GM21526 (cell line): ENCODE data around the gene HAUS7.

Experiments used
- ATAC-seq: cut with Tn5 transposase; IDR thresholded peaks from one replicate; pipeline ENCODE4 v1.9.1; 2021; ENCODE audit warnings: moderate library complexity; ENCODE audit not compliant: unreplicated experiment, low FRiP score

HAUS7 gene

DNA sequence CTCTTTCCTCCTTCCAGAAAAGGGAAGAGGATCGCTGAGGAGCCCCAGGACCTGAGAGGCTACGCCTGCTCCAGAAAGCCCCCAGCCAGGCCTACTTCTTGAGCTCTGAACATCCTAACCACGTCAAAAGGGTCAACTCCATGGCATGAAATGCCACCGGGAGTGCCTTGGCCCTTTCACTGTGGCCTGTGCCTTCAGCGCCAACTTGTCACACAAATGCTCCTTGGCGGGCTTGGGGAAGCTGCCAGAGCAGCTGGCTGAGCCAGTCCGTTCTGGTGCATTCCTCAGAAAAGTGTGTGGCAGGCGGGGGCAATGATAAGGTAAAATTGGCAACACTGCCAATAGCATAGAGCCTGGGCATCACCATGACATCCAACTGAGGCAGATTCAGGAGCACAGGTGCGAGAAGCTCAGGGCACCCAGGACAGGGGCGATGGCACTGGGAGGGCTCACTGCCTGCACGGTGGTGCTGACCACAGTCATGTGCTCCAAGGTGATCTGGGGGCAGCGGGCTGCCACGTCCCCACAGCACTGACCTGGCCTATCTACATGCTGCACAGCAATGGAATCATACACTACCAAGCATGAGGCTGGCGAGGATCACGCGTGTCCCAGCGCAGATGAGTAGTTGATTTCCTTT lies 12.4 kb downstream of the HAUS7 start:
- ATAC-seq: no peak

DNA sequence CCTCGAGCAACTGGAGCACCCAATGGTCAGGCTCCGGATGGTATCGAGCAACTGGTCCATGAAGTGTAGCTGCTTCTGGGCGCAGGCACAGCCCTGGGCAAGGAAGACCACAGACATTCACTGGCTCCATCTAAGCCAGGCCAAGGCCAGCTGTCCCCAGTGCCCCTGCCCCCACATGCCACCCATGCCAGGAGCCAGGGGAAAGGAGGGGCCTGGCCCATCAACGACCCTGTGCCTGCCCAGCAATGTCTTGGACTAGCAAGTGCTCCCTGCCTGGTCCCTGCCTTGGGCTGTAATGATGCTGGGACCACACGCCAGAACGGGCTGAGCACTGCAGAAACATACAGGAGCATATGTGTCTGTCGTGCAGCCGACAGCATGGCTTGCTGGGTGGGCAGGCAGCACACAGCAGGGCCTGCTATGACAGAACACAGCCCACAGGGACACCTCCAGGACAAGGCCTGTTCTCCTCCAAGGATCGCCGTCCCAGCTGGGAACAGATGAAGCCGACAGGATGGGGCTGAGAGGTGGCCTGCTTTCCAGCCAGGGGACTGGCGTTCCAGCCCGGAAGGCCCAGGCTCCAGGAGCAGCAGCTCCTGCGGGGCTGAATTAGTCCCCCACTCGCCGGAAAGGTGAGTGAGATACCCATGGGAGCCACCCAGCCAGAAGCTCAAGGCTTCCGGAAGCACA lies 13.1 kb downstream of the HAUS7 start:
- ATAC-seq: no peak

DNA sequence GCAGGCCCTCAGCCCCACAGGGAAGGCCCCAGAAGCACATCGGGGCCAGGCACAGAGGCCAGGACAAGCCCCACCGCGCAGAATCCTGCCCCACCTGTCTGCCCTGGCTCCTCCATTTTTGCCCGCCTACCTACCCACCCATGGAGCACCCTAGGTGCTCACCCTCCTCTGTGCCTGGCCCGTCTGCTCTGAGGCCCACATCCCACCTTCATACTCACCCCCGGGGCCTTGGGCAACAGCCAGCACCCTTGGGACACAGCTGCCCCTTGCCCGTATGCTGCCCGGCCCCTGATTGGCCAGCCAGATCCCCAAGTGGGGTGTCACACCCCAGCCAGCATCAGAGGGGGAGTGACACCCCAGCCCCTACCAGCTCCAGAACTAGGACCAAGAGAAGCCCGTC lies 13.7 kb downstream of the HAUS7 start:
- ATAC-seq: no peak

DNA sequence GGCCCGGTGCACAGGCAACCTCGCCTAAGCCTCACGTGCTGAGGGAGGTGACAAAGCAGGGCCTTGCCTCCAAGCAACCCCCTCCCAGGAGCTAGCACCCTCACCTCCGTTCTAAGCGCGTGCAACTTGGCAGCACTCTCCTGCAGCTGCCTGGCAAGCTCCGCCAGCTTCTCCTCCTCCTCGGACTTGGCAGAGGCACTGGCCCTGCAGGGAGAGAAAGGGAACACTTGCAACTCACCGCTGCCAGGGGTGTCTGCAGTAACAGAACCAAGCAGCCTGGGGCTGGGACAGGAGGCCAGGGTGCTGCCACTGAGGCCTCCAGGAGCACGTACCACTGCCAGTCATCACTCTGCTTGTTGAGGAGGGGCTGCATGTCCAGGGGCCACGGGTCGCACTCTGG lies 14.2 kb downstream of the HAUS7 start:
- ATAC-seq: no peak

DNA sequence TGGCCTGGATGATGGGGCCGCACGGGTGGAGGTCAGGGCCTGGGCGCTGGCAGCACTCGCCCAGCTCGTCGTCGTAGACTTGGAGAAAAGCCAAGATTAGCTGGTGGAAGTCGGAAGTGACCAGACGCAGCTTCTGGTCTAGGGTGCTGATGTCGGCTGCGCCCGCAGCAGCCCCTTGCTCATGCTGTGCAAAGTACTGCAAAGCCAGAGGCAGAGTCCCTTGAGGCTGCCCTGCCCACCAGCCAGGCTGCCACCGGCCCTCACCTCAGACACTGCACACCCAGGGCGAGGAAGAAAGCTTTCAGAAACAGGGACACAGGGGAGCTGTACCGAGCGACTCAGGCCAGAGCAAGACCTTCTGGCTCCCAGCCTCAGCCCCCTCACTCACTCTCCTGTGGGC lies 14.8 kb downstream of the HAUS7 start:
- ATAC-seq: no peak

DNA sequence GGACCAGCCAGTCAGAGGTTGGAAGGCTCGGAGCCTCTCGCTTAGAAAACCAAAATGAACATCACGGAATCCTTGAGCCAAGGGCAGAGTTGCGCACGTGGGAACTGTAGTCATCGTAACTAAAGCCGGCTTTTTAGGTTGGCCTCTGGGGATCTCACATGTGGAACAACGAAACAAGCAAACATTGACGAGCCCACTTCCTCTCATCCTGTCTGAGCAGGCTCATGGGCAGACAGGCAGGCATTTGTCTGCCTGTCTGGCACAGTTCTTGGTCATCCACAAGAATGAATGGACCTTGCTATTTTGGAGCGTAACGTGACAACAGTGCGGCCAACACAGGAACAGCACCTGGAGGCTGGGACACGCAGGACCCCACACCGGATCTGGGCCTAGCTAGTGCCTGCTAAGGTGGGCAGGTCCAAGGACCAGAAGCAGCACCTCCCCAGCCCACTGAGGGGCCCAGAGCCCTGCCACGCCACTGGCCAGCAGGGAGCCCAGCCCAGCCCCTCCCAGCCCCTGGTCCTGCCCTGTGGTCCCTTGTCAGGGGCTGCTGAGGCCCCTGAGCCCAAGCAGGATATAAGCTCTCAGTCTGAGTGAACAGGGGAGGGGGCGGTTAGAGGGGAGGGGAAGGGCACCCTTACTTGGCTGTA lies 15.3 kb downstream of the HAUS7 start:
- ATAC-seq: no peak

DNA sequence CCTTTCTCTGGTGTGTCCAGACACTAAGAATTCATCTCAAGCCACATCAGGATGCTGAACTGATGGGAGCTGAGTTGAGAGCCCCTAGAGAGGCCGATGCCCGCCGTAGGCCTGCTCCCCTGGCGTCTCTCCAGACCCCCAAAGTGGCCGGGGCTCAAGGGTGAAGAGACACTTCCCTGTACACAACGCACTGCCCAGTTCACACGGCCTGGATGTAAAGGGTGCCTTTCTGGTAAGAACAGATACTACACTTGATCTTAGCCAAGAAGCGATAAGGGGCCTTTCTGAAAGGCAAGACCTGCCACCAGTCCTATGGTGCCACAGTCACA lies 19.5 kb downstream of the HAUS7 start:
- ATAC-seq: no peak

DNA sequence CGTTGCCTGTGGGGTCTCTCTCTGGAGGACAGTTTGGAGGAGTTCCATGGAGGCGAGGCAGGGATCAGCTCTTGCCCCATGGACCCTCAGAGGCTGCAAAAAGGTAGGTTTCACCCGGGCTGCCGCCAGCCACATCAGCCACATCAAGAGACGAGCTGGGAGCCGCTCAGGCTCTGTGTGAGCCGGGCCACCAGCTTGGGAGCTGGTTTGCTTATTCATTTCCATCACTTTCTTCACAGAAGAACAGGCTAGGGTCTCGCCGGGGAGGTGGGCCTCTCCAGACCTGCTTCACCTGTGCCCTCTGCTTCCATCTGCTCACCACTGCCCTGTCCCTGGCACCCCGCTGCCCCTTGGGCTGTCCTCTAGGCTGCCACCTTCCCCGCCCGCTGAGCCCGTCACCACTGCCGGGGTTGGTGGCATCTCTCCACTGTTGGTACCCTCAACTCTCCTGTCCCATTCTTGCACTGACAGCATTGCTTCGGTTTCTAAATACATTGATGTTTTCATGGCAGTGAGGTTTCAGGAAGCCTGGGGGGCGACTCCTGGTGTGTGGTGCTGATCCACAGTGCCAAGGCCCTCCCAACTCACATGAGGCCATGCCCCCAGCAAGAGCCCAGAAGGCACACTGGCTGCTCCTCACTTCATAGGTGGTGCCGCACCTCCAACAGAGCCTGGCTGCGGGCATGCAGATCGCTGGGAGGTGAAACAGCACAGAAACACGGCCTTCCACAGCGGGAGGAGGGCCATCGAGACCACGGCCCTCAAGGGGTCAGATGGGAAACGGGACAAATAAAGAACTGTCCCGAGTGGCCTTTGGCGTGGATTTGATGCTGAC lies 20.0 kb downstream of the HAUS7 start:
- no peak for ATAC-seq

DNA sequence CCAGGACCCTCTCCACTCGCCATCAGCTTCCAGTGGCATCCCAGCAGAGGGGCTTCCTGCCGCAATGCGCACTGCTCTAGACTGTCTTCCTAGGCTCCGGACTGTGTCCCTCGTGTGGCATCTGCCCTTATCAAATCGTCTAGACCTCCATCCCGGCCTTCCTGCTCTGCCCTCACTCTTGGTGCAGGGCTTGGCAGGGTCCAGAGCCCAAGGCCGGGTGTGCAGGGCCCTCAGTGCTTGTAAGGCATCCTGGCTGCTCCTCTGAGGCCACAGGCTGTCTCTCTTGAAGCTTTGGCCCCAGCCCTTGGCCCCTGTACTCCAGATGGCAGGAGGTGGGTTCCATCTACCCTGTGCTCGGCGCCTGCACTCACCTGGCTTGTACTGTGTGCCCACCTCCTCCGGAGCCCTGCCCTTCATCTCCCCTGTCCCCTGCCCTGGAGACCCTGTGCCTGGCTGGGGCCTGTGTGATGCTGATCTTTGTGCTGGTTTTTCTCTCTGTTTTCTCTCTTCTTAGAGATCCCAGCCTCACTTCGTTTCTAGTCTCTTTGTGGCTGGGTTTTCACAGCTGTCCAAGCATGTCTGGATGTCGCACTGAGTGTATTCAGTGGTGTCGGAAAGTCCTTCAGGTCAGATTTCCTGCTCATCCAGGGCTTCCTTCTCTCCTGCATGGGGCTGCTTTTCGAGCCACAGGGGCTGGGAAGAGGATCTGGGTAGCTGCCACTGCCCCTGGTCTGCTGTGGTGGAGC lies 20.8 kb downstream of the HAUS7 start:
- ATAC-seq: no peak

DNA sequence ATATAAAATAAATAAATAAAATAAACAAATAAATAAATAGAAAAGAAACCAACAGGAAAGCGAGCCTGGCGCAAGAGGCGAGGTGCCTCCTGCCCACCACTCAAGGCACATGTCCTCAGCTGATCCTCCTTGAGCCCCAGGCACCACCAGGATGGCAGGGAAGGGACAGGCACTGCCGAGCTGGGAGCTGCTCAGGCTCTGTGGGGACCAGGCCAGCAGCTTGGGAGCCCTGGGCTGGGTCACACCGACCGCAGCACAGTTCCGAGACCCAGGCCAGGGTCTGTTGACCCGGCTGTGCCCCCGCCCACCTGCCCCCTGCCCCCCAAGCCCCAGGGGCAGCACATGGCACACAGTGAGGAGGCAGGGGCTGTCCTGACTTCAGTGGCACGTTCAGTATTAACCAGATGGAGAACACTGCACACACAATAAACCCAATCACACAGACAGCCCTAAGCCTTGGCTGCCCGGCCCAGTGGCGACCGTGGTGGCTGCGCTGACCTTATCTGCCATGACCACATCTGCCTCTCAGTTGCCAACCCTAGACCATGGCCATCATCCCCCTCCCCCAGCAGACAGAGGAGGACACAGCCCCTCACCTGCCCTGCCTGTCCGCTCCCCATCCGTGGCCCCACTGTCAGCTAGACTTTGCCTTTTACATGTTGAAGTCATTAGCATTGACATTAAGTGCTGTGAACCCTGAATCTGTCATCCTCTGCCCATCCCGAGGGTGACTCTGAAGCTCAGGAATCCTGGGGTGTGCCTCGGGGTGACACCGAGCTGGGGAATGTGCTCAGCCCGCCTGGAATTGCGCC lies 21.6 kb downstream of the HAUS7 start:
- ATAC-seq: no peak

DNA sequence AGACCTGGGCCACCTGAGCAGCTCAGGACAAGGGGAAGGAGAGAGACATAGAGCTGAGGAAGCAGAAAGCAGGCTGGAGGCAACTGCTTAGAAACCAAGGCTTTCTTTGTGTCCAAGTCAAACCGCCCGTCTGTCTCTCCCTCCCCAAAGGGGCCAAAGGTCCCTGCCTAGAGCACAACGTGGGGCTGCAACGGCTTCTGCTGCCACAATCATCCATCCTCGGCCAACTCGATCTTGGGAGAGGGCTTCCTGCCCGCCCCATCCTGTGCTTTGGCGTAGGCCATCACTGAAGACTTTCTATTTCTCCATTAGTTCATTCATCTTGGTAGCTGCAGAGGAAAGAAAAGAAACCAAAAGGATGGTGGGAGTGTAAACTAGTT lies 22.8 kb downstream of the HAUS7 start:
- ATAC-seq: no peak

DNA sequence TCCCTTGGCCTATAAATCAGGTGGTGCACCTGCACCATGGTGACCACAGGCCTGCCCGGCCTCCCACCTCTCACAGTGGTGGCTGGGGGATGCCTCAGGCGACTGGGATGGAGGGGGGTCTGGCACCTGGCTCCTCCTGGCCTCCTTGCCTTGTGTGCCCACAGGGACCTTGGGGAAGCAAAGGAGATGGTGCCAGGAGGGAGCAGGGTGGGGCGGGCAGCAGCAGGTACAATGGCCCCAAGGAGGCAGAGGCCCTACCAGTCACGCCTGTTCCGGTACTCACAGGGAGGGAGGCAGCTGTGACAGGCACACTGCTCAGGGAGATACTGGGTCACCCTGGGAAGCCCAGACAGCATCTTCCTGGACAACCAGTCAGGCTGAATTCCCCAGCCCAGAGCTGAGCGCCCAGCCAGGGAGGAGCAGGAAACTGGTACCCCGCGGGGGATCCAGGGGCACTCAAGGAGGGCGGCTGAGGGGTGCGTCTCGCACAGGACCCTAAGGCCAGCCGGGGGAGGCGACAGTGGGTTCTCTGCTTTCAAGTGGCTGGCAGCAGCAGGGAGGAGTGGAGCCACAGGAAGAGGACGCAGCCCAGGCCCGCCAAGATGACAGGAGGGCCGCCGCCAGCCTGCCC lies 23.3 kb downstream of the HAUS7 start:
- no peak for ATAC-seq

DNA sequence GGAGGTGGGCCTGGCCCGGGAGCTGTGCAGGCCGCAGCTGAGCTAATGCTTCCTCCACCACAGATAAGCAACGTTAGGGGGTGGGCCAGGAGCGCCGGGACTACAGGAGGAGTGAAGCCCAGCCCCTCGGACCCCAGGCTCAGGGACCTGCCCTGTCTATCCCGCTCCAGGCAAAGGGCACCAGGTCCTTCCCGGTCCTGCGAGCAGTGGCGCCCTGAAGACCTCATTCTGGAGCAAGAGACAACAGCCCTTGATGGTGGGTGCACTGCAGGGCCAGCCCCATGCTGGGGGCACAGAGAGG lies 23.8 kb downstream of the HAUS7 start:
- ATAC-seq: no peak

DNA sequence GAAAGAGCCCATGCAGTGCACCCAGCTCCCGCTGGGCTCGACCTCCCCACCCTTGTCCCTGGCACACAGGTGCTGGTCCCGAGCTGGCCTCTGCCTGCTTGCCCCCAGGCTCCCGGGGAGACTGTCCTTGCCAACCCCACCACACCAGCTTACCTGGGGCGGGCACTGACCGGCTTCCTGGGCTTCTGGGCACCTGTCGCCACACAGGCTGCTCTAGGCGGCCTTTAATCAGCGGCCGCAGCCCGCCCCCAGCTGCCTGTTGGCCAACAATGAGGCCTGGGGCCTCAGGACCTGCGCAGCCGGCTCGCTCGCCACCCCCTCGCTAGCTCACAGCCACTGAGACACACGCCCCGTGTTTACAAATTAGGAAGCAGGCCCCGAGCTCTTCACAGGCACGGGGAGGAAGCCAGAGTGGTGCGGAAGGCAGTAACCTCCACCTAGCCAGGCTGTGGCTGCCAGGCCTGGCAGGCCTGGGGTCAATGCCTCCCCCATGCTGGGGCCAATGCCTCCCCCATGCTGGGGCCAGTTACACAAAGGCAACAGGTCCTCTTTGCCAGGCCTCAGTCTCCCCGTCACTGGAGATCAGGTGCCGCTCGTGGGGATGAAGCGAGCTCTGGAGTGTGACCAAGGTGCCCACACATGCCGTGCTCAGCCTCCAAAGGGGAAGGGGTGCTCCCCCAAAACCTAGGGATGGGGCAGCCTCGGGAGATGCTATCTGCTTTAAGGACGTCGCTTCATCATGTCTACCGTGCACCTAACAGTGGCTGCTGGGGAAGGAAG lies 24.3 kb downstream of the HAUS7 start, which contains the start of gene TREX2:
TREX2 (minus strand) TSS at position 201 of the 780 bp plus-strand sequence. CDS start 626 bp downstream, outside the sequence.
- ATAC-seq: no peak

DNA sequence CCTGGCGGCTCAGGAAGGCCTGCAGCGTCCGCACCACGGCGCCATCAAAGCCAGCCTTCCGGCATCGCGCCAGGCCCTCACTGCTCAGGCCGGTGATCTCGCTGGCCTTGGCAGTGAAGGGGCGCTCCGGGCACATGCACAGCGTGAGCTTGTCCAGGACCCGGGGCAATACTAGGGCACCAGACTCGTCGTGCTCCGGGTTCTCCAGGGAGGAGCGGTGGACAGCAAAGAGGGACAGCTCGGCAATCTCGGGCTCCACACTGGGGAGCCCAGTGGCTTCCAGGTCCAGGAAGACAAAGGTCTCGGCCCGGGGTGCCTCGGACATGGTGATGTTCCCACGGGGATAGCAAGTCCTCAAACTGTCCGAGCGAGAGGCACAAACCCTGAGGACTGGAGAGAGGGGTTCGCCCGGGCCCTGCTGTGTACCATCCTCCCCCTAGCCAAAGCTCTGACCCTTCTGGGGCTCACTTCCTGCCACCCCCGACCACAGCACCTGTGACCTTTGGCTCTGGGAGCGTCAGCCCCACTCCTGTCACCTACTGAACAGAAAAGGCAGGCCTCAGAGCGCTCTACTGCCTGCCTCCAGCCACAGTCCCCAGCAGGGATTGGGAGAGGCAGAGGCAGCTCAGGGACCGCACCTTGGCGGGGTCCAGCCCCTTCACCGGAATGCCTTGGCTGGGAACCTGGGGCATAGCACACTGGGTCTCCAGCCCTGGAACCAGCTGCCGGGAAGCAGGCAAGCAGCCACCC lies 25.1 kb downstream of the HAUS7 start:
- ATAC-seq: no peak

DNA sequence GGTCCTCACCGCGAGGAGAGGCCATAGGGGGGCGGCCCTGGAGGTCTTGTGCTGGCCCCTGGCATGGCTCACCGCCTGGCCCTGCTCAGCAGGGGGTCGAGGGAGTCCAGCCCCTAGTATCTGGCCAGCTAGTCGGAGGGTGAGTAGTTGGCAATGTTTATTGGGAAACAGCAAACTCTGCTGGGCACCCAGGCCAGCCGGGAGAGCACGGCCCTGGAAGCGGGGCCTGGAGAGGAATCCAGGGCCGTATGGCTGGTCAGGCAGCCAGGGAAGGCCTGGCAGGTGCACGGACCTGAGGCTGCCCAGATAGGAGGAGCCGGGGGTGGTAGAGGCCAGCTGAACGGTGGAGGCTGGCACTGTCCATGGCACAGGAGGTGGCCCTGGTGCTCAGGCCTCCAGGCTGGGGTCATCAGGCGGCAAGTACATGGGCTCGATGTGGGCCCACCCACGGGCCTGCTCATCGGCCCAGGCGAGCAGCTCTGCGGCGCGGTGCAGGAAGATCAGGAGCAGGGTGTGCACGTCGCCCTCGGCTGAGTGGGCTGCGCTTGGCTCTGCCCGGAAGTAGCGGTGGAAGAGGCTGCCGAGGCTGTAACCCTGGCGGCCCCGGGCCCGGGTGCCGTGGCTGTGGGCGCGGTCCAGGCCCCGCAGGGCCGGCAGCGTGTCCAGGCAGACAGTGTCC lies 25.9 kb downstream of the HAUS7 start:
- no peak for ATAC-seq
